GF-D8 (cell line): Measurements from ENCODE around the gene TXLNA.
A peak's percentile ranks its signal among the peaks of the same experiment; 100 is the strongest.

Experiments used
- DNase-seq: peaks from one replicate; lab custom pipeline; 2025; lab: John Stamatoyannopoulos, UW

The TXLNA gene

DNA sequence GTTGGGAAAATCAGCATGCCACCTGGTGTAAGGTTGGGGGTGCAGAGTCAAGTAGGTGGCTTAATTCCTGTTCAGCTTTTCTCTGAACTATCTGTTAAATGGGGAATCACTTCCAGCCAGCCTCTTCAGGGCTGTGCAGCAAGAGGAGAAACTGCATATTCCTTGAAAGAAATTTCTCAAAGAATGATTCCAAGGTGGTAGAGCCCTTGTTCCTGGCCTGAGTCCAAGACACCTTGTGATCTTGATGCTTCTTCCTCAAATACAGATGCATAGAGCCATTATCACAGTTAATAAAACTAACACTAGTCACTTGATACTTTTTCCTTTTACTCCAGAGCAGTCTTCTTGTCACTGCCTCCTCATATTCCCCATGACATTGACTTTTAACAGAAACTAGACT, 5.2 kb downstream of the TXLNA start:
- no peak for DNase-seq

DNA sequence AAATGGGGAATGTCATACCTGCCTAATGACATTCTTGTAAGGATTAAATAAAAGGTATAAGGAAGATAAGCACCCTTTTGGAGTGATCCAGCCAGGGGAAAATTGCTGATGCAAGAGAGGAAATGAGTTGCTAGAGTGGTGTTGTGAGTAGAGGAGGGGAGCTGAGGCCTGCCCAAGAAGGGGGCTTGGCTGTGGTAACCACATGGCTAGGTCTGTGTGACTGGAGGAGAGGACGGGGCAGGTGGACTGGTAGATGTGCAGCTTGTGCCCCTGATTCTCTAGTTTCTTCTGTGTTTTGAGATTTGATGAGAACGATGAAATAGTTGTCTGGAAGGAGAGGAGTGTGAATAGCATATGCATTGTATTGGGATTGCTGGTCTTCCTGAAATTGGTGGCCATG, 6.6 kb downstream of the TXLNA start:
- DNase-seq: no peak

DNA sequence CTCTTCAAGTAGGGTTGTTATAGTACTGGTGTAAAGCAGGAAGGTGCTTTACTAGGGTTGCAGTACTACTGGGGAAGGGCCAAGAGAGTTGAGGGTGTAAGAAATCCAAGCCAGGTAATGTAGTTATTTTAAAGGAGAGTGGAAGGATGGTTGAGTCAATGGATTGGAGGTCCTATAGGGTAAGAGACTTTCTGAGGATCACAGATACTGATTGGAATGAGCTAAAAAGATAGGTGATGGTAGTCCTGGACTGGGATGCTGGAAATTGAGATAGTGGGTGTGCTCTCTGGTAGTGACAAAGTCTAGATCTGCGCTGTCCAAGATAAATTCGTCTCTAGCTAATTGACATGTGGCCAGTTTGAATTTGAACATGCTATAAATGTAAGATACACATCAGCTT, 7.0 kb downstream of the TXLNA start:
- no peak for DNase-seq

DNA sequence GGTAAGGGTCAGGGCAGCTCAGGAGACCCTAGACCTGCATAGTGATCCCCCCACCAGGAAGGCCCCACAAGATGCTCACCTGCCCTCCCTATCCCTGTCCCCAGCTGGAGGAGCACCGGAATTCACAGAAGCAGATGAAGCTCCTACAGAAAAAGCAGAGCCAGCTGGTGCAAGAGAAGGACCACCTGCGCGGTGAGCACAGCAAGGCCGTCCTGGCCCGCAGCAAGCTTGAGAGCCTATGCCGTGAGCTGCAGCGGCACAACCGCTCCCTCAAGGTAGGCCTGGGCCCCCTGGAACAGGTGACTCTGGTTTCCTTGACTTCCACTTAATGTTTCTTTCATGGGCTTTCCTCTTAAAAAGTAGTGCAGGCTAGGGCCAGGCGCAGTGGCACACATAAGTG, 8.4 kb downstream of the TXLNA start:
- DNase-seq: no peak

DNA sequence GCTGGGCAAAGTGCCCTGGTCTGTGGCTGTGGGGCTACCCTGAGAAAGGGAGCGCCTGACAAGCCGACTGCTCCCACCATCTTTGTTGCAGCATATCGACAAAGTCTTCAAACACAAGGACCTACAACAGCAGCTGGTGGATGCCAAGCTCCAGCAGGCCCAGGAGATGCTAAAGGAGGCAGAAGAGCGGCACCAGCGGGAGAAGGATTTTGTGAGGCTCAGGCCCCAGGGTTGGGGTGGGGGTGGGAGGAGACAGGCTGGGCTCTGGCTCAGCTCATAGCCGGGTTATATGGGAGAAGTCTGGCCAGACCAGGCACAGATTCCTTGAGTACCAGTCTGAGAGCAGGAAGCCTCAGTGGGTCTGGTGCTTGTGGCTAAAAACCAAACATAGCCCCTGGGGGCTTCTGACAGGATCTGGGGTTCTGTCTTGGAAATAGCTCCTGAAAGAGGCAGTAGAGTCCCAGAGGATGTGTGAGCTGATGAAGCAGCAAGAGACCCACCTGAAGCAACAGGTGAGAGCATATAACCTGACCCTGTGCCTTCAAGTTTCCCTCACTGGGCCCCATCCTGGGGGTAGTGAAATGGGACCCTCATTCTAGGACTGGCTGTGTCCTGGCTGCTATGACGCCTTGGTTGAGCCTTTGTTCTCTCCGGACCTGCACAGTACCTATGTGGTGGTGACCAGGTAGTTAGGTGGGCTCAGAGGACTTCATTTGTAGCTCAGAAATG, 12.9 kb downstream of the TXLNA start:
- DNase-seq: no peak

DNA sequence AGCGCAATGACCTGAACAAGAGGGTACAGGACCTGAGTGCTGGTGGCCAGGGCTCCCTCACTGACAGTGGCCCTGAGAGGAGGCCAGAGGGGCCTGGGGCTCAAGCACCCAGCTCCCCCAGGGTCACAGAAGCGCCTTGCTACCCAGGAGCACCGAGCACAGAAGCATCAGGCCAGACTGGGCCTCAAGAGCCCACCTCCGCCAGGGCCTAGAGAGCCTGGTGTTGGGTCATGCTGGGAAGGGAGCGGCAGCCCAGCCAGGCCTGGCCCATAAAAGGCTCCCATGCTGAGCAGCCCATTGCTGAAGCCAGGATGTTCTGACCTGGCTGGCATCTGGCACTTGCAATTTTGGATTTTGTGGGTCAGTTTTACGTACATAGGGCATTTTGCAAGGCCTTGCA, 15.5 kb downstream of the TXLNA start:
- DNase-seq: no peak

DNA sequence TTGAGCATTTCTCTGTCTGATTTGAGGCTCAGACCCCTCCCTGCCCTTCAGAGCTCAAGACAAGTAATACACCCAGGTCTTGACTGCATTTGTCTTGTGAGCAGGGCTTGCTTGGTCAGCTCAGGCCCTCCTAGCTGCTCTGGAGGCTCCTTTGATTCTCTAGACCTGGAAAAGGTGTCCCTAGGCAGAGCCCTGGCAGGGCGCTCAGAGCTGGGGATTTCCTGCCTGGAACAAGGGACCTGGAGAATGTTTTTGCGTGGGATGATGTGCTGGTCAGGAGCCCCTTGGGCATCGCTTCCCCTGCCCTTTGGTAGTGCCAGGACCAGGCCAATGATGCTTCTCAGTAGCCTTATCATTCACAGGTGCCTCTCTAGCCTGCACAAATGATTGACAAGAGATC, 16.1 kb downstream of the TXLNA start:
- DNase-seq: no peak

DNA sequence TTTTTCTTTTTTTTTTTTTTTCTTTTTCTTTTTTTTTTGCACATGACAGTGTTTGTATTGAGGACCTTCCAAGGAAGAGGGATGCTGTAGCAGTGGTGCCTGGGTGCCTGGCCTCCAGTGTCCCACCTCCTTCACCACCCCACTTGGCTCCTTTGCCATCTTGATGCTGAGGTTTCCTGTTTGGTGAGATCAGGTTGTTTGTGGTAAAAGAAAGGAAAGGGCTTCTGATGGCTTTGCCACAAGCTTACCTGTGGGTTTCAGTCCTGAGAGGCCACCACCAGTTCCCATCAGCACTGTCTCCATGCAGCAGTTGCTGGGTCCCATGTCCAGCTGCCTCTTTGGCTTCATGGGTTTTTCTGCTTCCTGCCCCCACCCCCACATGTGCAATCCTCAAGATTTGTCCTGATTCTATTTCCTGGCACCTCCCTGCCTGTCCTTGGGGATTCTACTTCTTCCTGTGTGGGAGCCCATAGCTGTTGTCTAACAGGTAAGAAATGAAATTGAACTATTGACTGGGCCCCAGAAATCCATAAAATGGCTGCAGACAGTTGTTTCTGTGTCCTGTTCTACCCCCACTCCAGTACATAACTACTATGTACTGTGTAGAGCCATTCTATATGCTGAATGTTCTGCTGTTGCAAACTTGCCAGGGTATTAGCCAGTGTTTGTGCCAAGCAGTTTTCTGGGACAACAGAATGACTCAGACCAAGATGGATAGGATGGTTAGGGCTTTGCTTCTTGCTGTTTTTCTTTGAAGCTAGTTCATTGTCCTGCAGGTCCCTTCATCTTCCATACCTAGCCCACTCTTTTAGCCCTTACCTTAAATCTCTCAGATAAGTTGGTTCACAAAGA, 16.7 kb downstream of the TXLNA start:
- DNase-seq: no peak

DNA sequence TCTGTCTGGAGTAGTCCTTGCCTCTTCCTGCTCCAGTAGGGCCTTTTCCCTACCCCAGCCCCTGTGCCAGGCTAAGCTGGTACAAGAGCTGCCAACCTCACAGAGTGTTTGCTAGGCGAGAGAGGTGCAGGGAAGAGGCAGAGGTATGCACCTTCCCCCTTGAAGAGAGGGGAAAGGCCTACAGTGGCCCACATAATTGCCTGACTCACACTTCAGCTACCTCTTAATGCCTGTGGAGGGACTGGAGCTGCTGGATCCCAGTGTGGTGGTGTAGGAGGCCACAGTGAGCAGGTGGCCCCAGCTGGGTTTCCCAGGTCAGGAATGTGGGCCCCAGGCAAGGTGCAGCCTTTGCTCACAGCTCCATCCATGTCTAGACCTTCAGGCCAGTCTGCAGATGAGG, 17.6 kb downstream of the TXLNA start:
- no peak for DNase-seq

DNA sequence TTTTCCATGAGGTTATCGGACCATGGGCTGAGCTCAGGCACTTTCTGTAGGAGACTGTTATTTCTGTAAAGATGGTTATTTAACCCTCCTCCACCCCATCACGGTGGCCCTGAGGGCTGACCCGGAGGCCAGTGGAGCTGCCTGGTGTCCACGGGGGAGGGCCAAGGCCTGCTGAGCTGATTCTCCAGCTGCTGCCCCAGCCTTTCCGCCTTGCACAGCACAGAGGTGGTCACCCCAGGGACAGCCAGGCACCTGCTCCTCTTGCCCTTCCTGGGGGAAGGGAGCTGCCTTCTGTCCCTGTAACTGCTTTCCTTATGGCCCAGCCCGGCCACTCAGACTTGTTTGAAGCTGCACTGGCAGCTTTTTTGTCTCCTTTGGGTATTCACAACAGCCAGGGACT, 18.4 kb downstream of the TXLNA start:
- no peak for DNase-seq

DNA sequence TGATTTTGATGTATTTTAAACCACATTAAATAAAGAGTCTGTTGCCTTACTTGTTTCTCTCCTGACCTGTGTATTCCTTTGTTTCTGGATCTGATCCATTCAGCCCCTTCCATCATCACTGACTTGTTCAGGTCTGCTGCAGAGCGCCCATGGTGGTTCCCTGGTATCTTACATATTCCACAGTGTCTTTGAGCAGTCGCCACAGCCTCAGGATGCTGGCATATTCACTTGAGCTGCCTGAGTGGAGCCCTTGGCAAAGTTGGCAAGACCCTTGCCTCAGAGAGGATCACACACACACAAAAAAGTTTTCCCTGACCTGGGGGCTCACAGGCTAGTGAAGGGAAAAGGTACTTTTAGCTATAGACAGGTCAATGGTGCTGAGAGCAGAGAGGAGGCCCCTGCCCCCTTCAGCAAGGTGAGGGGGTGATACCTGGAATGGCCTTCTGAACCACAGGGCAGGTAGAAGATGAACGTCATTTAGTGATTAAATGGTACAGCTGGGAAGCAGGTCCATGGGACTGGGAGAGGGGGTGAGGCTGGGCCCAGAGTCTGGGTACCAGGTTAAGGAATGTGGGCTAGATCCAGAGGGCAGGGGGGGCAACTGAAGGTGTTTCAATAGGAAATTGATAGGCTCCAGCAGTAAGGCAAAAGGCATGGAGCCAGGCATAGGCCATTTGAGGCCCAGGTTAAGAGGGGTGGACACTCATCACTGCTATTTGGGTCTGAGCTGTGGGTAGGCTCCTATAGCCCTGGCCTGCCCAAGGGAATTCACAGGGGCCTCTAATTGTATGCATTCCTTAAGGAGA, 19.0 kb downstream of the TXLNA start:
- DNase-seq: no peak

DNA sequence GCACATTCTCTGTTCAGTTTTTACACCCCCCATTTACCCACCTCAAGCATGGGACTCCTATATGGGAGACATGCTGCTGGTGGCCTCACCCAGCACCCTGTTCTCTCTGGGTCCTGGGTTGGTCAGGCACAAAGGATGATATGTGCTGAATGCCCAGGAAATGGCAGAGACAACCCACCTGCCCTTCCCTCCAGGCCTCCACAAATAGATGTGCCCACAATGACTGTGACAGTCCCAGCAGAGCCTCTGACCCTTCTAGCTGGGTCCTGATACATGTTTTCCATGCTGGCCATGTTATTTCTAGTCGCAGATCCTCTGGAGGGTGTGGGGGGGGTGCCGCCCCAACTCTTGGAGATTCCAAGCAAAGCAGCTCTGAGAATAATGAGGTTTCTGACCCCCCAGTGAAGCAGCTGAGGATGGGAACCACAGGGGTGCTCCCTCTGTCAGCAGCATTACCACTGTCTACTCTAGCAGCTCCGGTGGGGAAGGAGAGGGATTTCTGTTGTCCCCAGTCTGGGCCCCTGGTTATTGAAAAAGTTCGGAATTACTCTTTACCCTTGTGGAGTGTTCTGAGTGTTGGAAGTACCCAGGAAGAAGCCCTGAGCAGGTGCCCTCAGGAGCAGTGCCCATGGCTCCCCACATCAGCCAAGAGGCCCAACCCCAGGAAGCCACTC, 19.7 kb downstream of the TXLNA start:
- no peak for DNase-seq

DNA sequence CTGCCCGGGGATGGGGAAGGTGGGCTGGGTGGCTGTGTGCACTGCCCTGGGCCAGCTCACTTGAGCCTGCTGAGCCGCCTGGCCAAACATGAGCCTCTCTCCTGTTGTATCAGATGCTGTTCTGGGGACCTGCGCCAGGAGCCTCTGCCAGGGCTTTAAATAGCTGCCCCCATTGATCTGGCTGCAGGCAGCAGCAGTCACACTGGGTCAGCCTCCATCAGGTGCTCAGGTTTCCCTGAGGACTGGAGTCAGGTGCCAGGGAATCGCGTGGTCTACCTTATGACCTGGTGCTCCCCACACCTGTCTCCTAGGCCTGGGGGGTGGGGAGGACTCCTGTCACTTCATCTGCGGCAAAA, 20.2 kb downstream of the TXLNA start:
- DNase-seq: no peak

DNA sequence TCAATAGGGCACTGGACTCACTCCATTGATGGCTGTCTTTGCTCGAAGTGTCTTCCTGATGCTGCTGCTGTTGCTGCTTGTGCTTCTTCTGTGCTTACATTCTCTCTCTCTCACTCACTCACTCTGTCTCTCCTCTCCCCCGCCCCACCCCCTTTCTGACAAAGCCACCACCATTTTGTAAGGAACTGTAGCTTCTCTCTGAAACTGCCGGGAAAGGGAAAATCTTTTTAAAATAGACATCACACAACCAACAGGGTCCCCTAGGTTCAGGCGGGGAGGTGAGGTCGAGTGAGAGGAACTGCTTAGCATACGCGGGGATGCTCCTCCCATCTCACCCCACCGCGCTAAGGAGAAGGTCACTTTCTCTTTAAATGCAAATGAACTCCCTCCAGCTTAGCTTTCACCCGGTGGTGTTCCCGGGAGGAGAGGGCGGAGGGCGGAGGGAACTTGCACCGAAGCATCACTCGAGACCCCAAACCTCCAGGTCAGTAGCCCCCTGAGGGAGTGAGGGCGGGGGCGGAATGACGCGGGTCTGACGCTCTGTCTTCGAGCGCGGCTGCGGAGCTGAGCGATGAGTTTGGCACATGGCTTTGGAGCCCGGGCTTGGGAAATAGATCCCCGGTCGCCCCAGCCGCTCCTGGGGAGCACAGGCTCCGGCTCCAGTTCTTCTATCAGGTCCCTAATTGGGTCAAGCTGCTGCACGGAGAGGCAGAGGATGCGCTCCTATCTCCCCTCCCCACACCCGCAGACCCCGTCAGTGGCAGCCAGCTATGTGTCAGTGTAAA, 20.9 kb downstream of the TXLNA start, which contains the start of gene CCDC28B:
Gene CCDC28B, plus strand, starts transcription at position 370 of the 785 bp plus-strand sequence. CDS start 1,341 bp downstream, outside the sequence.
- no peak for DNase-seq

DNA sequence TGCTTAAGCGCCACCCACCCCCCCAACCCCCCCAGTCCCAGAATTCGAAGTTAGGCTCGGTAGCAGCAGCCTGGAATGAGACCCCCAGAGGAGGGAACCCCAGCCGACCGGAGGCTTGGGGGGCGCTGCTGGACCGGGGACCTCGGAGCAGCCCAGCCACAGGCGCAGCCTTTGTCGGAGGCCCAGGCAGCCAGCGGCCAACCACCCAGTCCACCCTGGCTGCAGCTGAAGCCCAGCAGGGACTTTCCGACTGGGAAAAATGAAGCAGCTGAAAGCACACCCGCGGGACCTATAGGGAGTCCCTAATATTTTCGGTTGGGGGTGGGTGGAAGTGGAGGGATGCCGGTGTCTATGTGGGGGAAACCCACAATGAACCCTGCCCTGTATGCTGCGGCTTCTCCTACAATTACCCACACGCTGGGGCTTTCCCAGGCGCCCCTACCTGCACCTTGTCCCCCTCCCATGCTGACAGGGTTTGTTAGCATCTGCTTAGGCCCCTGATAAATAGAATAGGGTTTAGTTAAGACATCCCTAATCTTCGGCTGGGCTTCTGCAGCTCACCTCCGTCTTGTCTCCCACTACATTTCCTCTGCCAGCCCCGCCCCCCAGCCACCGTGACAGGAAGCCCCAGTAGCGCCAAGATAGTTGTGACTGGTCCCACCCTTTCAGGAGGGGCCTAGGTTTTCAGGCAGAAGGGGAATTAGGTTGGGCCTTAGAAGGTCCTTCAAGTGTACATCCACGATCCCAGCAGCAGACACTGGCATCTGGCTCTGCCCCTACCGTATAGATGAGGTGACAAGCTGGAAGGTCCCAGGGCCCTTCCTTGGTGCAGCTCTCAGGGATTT, 21.8 kb downstream of the TXLNA start:
- peak; percentile 14 for DNase-seq

DNA sequence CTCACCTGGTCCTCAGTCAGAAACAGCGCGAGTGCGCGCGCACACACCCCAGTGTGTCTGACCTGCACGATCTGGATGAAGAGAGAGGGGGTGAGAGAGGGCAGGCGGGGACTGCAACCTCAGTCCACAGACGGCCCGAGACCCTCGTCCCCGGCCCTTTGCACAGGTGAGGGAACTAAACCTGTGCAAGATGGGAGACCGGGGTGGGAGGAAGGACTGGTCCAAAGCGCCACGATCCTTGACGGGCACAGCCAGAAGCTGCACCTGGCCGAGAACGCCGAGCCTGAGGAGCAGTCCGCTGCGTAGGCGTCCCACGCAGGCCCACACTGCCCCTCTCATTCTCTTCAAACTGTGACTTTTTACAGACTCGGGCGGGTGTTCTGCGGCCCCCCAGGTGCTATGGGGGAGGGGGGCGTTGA, 25.5 kb downstream of the TXLNA start:
- DNase-seq: no peak

DNA sequence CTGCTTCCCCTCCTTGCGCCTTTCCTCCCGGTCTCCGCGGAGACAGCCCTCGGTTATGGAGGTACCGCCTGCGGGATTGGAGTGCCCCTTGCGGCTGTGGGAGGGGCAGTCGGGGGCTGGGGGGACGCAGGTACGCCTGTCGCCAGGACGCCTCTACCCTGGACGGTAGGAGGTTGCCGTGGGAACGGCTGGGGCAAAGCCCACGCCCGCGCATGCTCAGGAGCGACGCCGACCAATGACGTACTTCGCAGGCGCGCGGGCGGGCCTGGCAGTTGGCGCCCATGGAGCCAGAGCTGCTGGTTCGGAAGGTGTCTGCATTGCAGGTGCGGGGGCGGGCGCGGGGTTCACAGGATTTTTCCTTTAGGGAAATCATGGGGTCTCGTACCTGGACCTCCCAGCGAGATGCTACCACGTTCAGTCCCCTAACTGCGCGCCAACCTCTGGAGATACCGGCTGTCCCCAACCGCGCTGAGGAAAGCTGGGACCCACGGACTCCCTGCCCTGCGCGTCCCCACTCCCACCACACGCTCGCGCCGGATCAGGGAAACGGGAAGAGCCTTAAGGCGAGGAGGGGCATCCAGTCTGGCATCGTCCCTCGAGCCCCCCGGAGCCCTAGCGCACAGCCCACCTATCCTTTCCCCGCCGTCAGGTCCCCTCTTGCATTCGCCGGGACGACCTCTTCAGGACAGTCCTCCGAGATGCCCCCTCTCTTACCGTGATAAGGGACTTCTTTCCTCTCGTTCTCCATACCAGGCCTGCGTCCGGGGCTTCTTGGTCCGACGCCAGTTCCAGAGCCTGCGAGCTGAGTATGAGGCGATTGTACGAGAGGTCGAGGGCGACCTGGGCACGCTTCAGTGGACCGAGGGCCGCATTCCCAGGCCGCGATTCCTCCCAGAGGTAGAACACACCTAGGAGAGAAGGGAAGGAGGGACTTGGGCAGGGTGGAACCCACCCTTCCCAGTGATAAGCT, 26.2 kb downstream of the TXLNA start, which contains the start of gene IQCC:
Gene IQCC, plus strand, starts transcription at position 271 of the 970 bp plus-strand sequence. Its CDS starts 11 bp downstream, at position 282.
- DNase-seq: peak; percentile 11

DNA sequence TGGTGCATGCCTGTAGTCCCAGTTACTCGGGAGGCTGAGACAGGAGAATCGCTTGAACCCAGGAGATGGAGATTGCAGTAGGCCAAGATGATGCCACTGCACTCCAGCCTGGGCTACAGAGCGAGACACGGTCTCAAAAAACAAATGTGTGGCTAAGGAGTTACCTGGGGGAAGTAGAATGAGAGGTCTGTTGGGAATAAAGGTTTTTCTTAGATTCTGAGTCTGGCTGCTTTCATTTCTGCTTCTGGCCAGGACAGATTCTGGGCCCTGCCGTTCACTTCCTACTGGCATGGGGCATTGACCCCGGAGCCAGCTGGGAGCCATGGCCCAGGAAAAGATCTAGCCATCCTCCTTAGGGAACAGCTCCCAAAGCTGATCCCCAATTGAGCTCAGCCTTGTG, 29.0 kb downstream of the TXLNA start:
- DNase-seq: no peak

DNA sequence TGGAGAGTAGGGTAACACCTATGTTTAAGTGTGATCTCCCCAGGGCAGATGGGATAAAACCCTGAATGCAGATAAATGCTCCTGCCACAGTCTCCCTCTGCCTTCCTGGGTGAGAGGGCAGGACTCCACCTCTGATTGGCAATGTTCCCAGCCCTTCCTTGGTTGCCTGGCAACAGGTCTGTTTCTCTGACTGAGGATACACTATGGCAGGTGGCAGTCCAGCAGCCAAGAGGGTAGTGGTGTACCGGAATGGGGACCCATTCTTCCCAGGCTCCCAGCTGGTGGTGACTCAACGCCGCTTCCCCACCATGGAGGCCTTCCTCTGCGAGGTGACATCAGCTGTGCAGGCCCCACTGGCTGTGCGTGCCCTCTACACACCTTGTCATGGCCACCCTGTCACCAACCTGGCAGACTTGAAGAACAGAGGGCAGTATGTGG, 29.4 kb downstream of the TXLNA start, which contains the start of gene DCDC2B:
Gene DCDC2B, plus strand, starts transcription at position 199 of the 438 bp plus-strand sequence. Its CDS starts 5 bp downstream, at position 204.
- no peak for DNase-seq
